Adipocyte (in vitro differentiated cells): ENCODE measurements around the gene RHOH.
"Not testable (repeated sequence)": the region's sequence is repeated elsewhere in the genome, so short reads cannot be mapped to it uniquely, and the experiment has no call there.

ENCODE experiments used
- DNase-seq: peaks from one replicate; pipeline ENCODE4 v3.0.0-alpha.2; 2015; ENCODE audit warnings: low read depth
- H3K27me3 ChIP-seq: replicated peaks from 2 replicates; pipeline ENCODE4 v1.7.0; 2013; ENCODE audit warnings: mild to moderate bottlenecking, low read length, moderate library complexity; ENCODE audit not compliant: control insufficient read depth, insufficient read depth
- H3K36me3 ChIP-seq: 2 replicates; pipeline ENCODE4 v1.7.0; 2013; ENCODE audit warnings: low read length, mild to moderate bottlenecking, moderate library complexity; ENCODE audit not compliant: control insufficient read depth, insufficient read depth, severe bottlenecking
- H3K4me1 ChIP-seq: 2 replicates; pipeline ENCODE4 v1.7.0; 2013; ENCODE audit warnings: mild to moderate bottlenecking, low read length, moderate library complexity; ENCODE audit not compliant: control insufficient read depth, insufficient read depth
- H3K4me3 ChIP-seq: 2 replicates; pipeline ENCODE4 v1.7.0; 2013; ENCODE audit warnings: mild to moderate bottlenecking, low read length, moderate library complexity
- H3K9ac ChIP-seq: 2 replicates; pipeline ENCODE4 v1.7.0; 2013; ENCODE audit warnings: mild to moderate bottlenecking, low read length, moderate library complexity
- H3K9me3 ChIP-seq: 2 replicates; pipeline ENCODE4 v1.7.0; 2013; ENCODE audit warnings: mild to moderate bottlenecking, low read length, moderate library complexity; ENCODE audit not compliant: control insufficient read depth

RHOH gene, protein sequence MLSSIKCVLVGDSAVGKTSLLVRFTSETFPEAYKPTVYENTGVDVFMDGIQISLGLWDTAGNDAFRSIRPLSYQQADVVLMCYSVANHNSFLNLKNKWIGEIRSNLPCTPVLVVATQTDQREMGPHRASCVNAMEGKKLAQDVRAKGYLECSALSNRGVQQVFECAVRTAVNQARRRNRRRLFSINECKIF

GRCh38 chr4:40196724-40197281 is at the start of gene RHOH:
RHOH (plus strand) TSS chr4:40197031; CDS start chr4:40243387, 46,356 bp downstream.
- DNase-seq = no peak
- Histone ChIP-seq H3K27me3 (no peaks in the 10 kb centered on the region), H3K4me3 (no peak within 1 kb of the TSS), H3K9ac (no peak within 1 kb of the TSS), H3K9me3 (no peaks in the 10 kb centered on the region), H3K36me3 (no peaks in the 10 kb centered on the region), H3K4me1 (peaks cover under 1% of the 10 kb centered on the region)

- H3K4me1 ChIP-seq, H3K4me3 ChIP-seq, H3K9ac ChIP-seq, H3K27me3 ChIP-seq, H3K9me3 ChIP-seq, DNase-seq, H3K36me3 ChIP-seq: not testable (repeated sequence)
Measured at GRCh38 chr4:40147490-40147889, 49.3 kb upstream of the RHOH start.

- peak; percentile 85 for DNase-seq
- H3K4me1 ChIP-seq = no peaks in the 10 kb centered on the region
- peaks cover 4% of the 10 kb centered on the region for H3K9me3 ChIP-seq
- H3K9ac ChIP-seq = no peak overlapping the region
- no peaks in the 10 kb centered on the region for H3K27me3 ChIP-seq
- no peak overlapping the region for H3K4me3 ChIP-seq
- no peaks in the 10 kb centered on the region for H3K36me3 ChIP-seq
Measured at GRCh38 chr4:40149960-40150385, 46.9 kb upstream of the RHOH start.

DNA sequence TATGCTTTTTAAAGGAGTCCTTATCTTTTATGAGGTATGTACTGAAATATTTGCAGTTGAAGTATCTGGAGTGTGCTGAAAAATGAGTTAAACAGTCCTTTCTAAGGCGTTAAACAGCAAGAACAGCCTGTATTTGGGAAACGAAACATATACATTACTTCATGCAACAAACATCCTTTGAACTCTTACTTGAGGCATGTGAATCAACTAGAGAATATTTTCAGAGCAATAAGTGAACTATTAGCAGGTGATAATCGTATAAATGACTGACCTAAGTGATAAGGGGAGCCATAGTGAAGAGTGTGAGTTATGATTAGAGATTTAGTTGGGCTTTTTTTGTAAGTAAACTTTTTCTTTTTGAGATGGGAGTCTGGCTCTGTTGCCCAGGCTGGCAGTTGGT is 45.9 kb upstream of the RHOH start:
- no peak for DNase-seq
- no peak overlapping the region for H3K9ac ChIP-seq
- no peaks in the 10 kb centered on the region for H3K36me3 ChIP-seq
- H3K27me3 ChIP-seq = no peaks in the 10 kb centered on the region
- H3K9me3 ChIP-seq = peaks cover 4% of the 10 kb centered on the region
- no peak overlapping the region for H3K4me3 ChIP-seq
- no peaks in the 10 kb centered on the region for H3K4me1 ChIP-seq

DNA sequence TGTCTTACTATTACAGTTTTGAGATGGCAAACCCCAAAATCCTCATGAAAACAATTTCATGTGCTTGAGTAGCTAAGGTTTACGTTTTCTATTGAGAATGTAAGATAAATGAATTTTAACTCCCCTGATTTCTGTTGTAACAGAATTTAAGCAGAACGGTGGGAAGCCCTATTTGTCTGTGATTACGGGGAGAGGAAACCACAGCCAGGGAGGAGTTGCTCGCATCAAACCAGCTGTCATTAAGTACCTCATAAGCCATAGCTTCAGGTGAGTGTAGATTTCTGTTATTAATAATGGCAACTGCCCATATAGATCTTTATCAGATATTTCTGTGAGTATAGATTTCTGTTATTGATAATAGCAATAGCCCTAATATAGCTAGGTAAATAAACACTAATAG is 44.2 kb upstream of the RHOH start:
- no peak for DNase-seq
- H3K9ac ChIP-seq = no peak overlapping the region
- H3K4me3 ChIP-seq = no peak overlapping the region
- no peaks in the 10 kb centered on the region for H3K27me3 ChIP-seq
- H3K9me3 ChIP-seq = peaks cover 4% of the 10 kb centered on the region
- H3K4me1 ChIP-seq = peaks cover 5% of the 10 kb centered on the region
- H3K36me3 ChIP-seq = no peaks in the 10 kb centered on the region

- Histone ChIP-seq H3K36me3 (no peaks in the 10 kb centered on the region), H3K27me3 (no peaks in the 10 kb centered on the region), H3K4me1 (peaks cover 5% of the 10 kb centered on the region), H3K4me3 (no peak overlapping the region), H3K9me3 (no peaks in the 10 kb centered on the region), H3K9ac (no peak overlapping the region)
- peak; percentile 45 for DNase-seq
Measured at GRCh38 chr4:40157436-40157835, 39.4 kb upstream of the RHOH start.

DNA sequence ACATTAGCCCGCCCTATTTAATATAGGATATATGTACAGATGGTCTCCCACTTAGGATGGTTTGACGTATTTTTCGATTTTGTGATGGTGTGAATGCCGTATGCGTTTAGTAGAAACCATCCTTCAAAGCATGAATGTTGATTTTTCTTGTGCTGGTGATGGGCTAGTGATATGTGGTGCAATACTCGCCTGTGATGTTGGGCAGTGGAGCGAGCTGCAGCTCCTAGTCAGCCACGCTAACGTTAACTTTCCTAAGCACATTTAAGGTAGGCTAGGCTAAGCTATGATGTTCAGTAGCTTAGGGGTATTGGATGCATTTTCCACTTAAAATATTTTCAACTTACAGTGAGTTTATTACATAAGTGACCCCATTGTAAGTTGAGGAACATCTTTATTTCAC is 36.6 kb upstream of the RHOH start:
- H3K27me3 ChIP-seq = no peaks in the 10 kb centered on the region
- H3K36me3 ChIP-seq = no peaks in the 10 kb centered on the region
- DNase-seq = no peak
- H3K4me3 ChIP-seq = no peak overlapping the region
- H3K4me1 ChIP-seq = peaks cover 5% of the 10 kb centered on the region
- H3K9ac ChIP-seq = no peak overlapping the region
- H3K9me3 ChIP-seq = no peaks in the 10 kb centered on the region

DNA sequence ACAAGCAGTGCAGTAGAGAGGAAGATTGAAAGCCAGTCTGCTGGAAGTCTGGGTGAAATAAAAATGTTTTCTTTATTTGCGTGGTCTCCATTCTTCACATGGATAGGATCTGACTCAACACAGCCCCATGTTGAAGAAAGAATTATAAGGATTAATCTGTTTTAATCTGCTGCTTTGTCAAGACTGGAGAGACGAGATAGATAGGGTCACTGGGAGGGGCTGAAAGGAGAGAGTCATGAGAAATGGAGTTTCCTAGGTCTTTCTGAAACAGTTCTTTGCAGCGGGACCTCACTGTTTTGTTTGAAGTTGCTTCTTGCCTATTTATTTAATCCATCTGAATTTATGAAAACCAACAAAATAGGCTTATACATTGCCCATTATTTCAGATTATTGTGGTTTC is 32.4 kb upstream of the RHOH start:
- no peaks in the 10 kb centered on the region for H3K4me1 ChIP-seq
- H3K9me3 ChIP-seq = peaks cover 13% of the 10 kb centered on the region
- H3K4me3 ChIP-seq = no peak overlapping the region
- H3K27me3 ChIP-seq = no peaks in the 10 kb centered on the region
- H3K9ac ChIP-seq = no peak overlapping the region
- no peak for DNase-seq
- peaks cover 7% of the 10 kb centered on the region for H3K36me3 ChIP-seq

GRCh38 chr4:40165916-40166315 is 30.9 kb upstream of the RHOH start:
- Histone ChIP-seq H3K4me3 (no peak overlapping the region), H3K9me3 (peaks cover 13% of the 10 kb centered on the region), H3K4me1 (no peaks in the 10 kb centered on the region), H3K36me3 (peaks cover 7% of the 10 kb centered on the region), H3K27me3 (no peaks in the 10 kb centered on the region), H3K9ac (no peak overlapping the region)
- no peak for DNase-seq

- Histone ChIP-seq H3K4me3 (peak overlapping the region; percentile 17), H3K9me3 (peaks cover 13% of the 10 kb centered on the region), H3K36me3 (peaks cover 7% of the 10 kb centered on the region), H3K4me1 (no peaks in the 10 kb centered on the region), H3K9ac (no peak overlapping the region), H3K27me3 (no peaks in the 10 kb centered on the region)
- DNase-seq = no peak
Measured at GRCh38 chr4:40168070-40168469, 28.8 kb upstream of the RHOH start.

- H3K36me3 ChIP-seq = peaks cover 7% of the 10 kb centered on the region
- no peak for DNase-seq
- H3K9me3 ChIP-seq = peaks cover 13% of the 10 kb centered on the region
- H3K4me3 ChIP-seq = no peak overlapping the region
- no peak overlapping the region for H3K9ac ChIP-seq
- no peaks in the 10 kb centered on the region for H3K4me1 ChIP-seq
- no peaks in the 10 kb centered on the region for H3K27me3 ChIP-seq
Measured at GRCh38 chr4:40170588-40170987, 26.2 kb upstream of the RHOH start.

- H3K9ac ChIP-seq = no peak overlapping the region
- H3K4me1 ChIP-seq = no peaks in the 10 kb centered on the region
- H3K27me3 ChIP-seq = no peaks in the 10 kb centered on the region
- no peaks in the 10 kb centered on the region for H3K36me3 ChIP-seq
- no peak overlapping the region for H3K4me3 ChIP-seq
- no peak for DNase-seq
- H3K9me3 ChIP-seq = peaks cover under 1% of the 10 kb centered on the region
Measured at GRCh38 chr4:40173470-40173875, 23.4 kb upstream of the RHOH start.
